SJCRH30 (cell line): ENCODE results near the gene PLA2G4A. TPM values are rescaled to one million over a fixed set of nuclear protein-coding genes. Genes with fewer than 3 reads are reported as not detected.

Experiments
- DNase-seq, 2 experiments: peaks; one replicate each; pipeline ENCODE4 v3.0.0-alpha.2; 2015 to 2020
- H3K27ac ChIP-seq: fragments of 250-450 bp; sonication (Bioruptor Pico); 2 replicates; pipeline ENCODE4 v1.5.1; 2020; ENCODE audit warnings: mild to moderate bottlenecking, moderate library complexity
- H3K27me3 ChIP-seq: fragments of 250-450 bp; sonication (Bioruptor Pico); 2 replicates; pipeline ENCODE4 v1.5.1; 2020; ENCODE audit warnings: mild to moderate bottlenecking, moderate library complexity
- H3K36me3 ChIP-seq: fragments of 250-450 bp; sonication (Bioruptor Pico); 2 replicates; pipeline ENCODE4 v1.5.1; 2020; ENCODE audit warnings: mild to moderate bottlenecking, moderate library complexity
- H3K4me1 ChIP-seq: fragments of 250-450 bp; sonication (Bioruptor Pico); 2 replicates; pipeline ENCODE4 v1.5.1; 2020; ENCODE audit warnings: mild to moderate bottlenecking, moderate library complexity
- H3K4me3 ChIP-seq: fragments of 250-450 bp; sonication (Bioruptor Pico); 2 replicates; pipeline ENCODE4 v1.5.1; 2020; ENCODE audit warnings: mild to moderate bottlenecking, moderate library complexity
- H3K9me3 ChIP-seq: fragments of 250-450 bp; sonication (Bioruptor Pico); replicated peaks from 2 replicates; pipeline ENCODE4 v1.5.1; 2020; ENCODE audit warnings: mild to moderate bottlenecking, moderate library complexity
- total RNA-seq: library from RNA; depleted of rRNA; stranded (reverse); fragments of >200 nt; shearing (Covaris generic); gene quantifications from 2 replicates; pipeline ENCODE4 v1.2.3, GENCODE V29; 2014; rRNA removed

The PLA2G4A gene
- total RNA-seq, 1 experiment from 2014 or later: not detected

GRCh38 chr1:187010571-187011309 is 182.0 kb downstream of the PLA2G4A start:
- no peaks in the 10 kb centered on the region for H3K27me3 ChIP-seq
- H3K36me3 ChIP-seq: no peaks in the 10 kb centered on the region
- no peak overlapping the region for H3K27ac ChIP-seq
- DNase-seq: no peak
- H3K9me3 ChIP-seq: no peaks in the 10 kb centered on the region
- no peak overlapping the region for H3K4me3 ChIP-seq
- no peaks in the 10 kb centered on the region for H3K4me1 ChIP-seq

- no peak overlapping the region for H3K27ac ChIP-seq
- no peaks in the 10 kb centered on the region for H3K36me3 ChIP-seq
- no peak for DNase-seq
- H3K4me1 ChIP-seq: no peaks in the 10 kb centered on the region
- H3K4me3 ChIP-seq: no peak overlapping the region
- H3K27me3 ChIP-seq: no peaks in the 10 kb centered on the region
- H3K9me3 ChIP-seq: no peaks in the 10 kb centered on the region
Measured at GRCh38 chr1:187013582-187014200, 184.9 kb downstream of the PLA2G4A start.

GRCh38 chr1:187018291-187018690 is 189.5 kb downstream of the PLA2G4A start:
- H3K9me3 ChIP-seq: no peaks in the 10 kb centered on the region
- H3K27ac ChIP-seq: no peak overlapping the region
- H3K27me3 ChIP-seq: no peaks in the 10 kb centered on the region
- H3K4me1 ChIP-seq: no peaks in the 10 kb centered on the region
- DNase-seq: no peak
- H3K4me3 ChIP-seq: no peak overlapping the region
- H3K36me3 ChIP-seq: no peaks in the 10 kb centered on the region

GRCh38 chr1:187027253-187027652 is 198.5 kb downstream of the PLA2G4A start:
- Histone ChIP-seq H3K9me3 (no peaks in the 10 kb centered on the region), H3K27ac (no peak overlapping the region), H3K4me1 (no peaks in the 10 kb centered on the region), H3K36me3 (no peaks in the 10 kb centered on the region), H3K27me3 (no peaks in the 10 kb centered on the region), H3K4me3 (no peak overlapping the region)
- DNase-seq: no peak

GRCh38 chr1:187032316-187032981 is 203.7 kb downstream of the PLA2G4A start:
- no peaks in the 10 kb centered on the region for H3K36me3 ChIP-seq
- no peaks in the 10 kb centered on the region for H3K9me3 ChIP-seq
- H3K4me3 ChIP-seq: no peak overlapping the region
- H3K27me3 ChIP-seq: no peaks in the 10 kb centered on the region
- H3K4me1 ChIP-seq: no peaks in the 10 kb centered on the region
- no peak overlapping the region for H3K27ac ChIP-seq
- DNase-seq: no peak

GRCh38 chr1:187032982-187033692 is 204.4 kb downstream of the PLA2G4A start:
- Histone ChIP-seq H3K27me3 (no peaks in the 10 kb centered on the region), H3K4me1 (no peaks in the 10 kb centered on the region), H3K27ac (no peak overlapping the region), H3K36me3 (no peaks in the 10 kb centered on the region), H3K4me3 (no peak overlapping the region), H3K9me3 (no peaks in the 10 kb centered on the region)
- no peak for DNase-seq

GRCh38 chr1:187033693-187034390 is 205.1 kb downstream of the PLA2G4A start:
- Histone ChIP-seq H3K27me3 (no peaks in the 10 kb centered on the region), H3K36me3 (no peaks in the 10 kb centered on the region), H3K9me3 (no peaks in the 10 kb centered on the region), H3K4me1 (no peaks in the 10 kb centered on the region), H3K27ac (no peak overlapping the region), H3K4me3 (no peak overlapping the region)
- DNase-seq: no peak

- H3K27ac ChIP-seq: no peak overlapping the region
- no peaks in the 10 kb centered on the region for H3K4me1 ChIP-seq
- no peak overlapping the region for H3K4me3 ChIP-seq
- no peaks in the 10 kb centered on the region for H3K36me3 ChIP-seq
- DNase-seq: no peak
- H3K27me3 ChIP-seq: no peaks in the 10 kb centered on the region
- H3K9me3 ChIP-seq: no peaks in the 10 kb centered on the region
Measured at GRCh38 chr1:187034501-187034900, 205.8 kb downstream of the PLA2G4A start.

GRCh38 chr1:187037973-187038553 is 209.3 kb downstream of the PLA2G4A start:
- DNase-seq: no peak
- no peak overlapping the region for H3K4me3 ChIP-seq

More at GRCh38 chr1:187037973-187038553, 209.3 kb downstream of the PLA2G4A start:
- no peaks in the 10 kb centered on the region for H3K27me3 ChIP-seq
- H3K4me1 ChIP-seq: no peaks in the 10 kb centered on the region
- H3K9me3 ChIP-seq: no peaks in the 10 kb centered on the region
- H3K27ac ChIP-seq: no peak overlapping the region
- H3K36me3 ChIP-seq: no peaks in the 10 kb centered on the region

Other genes with a start within 250 kb of the PLA2G4A start
- gene PTGS2, start 148.5 kb upstream of the PLA2G4A start, total RNA-seq: not detected in 2 replicates